ENCODE results near the gene BAZ1B.
A peak's percentile ranks its signal among the peaks of the same experiment; 100 is the strongest.
"Not testable (repeated sequence)": the region's sequence is repeated elsewhere in the genome, so short reads cannot be mapped to it uniquely, and the experiment has no call there.

The BAZ1B gene

GRCh38 chr7:73541722-73542121, 19.6 kb upstream of the BAZ1B start:
- no peak for DNase-seq (ENCODE audit: low read depth, low spot score)
- no peak overlapping the region for H3K4me3 ChIP-seq (ENCODE audit: low read length)

DNA sequence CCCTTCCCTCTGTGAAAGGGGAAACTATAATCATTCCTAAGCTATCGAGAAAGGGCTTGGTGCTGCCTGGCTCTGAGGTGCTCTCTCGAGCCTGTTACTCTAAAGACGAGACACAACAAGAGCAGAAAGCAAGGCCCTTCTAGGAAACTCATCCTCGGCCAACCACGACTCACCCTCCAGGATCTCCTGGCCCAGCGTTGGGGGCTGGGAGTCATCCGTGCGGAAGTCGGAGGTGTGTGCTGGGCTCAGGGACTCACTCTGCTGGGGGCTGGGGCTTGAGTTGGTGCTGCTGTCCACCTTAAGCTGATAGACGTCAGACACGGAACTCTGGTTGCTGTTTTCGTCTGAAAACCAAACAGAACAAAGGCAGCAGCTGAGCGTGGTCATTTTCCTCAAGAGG, 17.6 kb upstream of the BAZ1B start:
- no peak overlapping the region for H3K4me3 ChIP-seq (ENCODE audit: low read length)
- no peak for DNase-seq (ENCODE audit: low read depth, low spot score)

DNA sequence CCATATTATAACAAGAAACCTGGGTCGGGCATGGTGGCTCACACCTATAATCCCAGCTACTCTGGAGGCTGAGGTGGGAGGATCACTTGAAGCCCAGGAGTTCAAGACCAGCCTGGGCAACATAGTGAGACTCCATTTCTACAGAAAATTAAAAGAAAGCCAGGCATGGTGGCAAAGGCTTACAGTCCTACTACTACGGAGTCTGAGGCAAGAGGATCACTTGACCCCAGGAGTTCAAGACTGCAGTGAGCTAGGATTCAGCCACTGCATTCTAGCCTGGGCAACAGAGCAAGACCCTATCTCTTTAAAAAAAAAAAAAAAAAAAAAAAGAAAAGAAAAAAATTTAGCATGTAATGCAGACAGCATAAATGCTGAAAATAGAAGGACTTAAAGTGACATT, 16.4 kb upstream of the BAZ1B start:
- DNase-seq (ENCODE audit: low read depth, low spot score); H3K4me3 ChIP-seq (ENCODE audit: low read length): not testable (repeated sequence)

DNA sequence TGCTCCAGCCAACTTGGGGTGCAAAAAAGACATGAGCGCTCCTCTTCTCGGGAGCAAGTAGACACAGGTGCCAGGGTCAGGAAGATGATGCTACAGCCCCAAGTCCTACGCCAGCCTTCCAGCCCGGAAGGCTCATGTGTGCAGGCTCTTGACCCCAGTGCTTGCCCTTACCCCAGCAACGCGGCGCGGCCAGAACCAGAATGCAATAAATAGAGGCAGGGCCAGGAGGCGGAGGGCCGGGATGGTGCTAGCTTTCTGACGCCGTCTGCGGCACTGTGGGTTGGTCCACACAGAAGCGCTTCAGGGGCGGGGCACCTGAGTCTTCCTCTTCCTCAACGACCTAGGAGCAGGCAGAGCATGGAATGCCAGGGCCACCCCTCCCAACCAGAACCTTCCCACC, 15.0 kb upstream of the BAZ1B start:
- DNase-seq (ENCODE audit: low read depth, low spot score) = no peak
- no peak overlapping the region for H3K4me3 ChIP-seq (ENCODE audit: low read length)

- no peak for DNase-seq (ENCODE audit: low read depth, low spot score)
- no peak overlapping the region for H3K4me3 ChIP-seq (ENCODE audit: low read length)
Observed at GRCh38 chr7:73536479-73536878, 14.4 kb upstream of the BAZ1B start.

- DNase-seq (ENCODE audit: low read depth, low spot score); H3K4me3 ChIP-seq (ENCODE audit: low read length): not testable (repeated sequence)
Observed at GRCh38 chr7:73535918-73536317, 13.8 kb upstream of the BAZ1B start.

DNA sequence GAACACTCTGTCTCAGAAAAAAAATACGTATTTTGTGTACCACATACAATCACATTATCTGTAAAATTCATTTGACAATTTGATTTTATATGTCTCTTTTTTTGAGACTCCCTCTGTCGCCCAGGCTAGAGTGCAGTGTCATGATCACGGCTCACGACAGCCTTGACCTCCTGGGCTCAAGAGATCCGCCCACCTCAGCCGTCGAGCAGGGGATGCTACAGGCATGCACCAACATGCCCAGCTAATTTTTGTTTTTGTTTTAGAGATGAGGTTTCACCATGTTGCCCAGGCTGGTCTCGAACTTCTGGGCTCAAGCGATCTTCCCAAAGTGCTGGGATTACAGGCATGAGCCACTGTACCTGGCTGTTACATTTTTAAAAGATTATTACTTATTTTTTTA, 11.6 kb upstream of the BAZ1B start:
- H3K4me3 ChIP-seq (ENCODE audit: low read length) = no peak overlapping the region
- no peak for DNase-seq (ENCODE audit: low read depth, low spot score)

DNA sequence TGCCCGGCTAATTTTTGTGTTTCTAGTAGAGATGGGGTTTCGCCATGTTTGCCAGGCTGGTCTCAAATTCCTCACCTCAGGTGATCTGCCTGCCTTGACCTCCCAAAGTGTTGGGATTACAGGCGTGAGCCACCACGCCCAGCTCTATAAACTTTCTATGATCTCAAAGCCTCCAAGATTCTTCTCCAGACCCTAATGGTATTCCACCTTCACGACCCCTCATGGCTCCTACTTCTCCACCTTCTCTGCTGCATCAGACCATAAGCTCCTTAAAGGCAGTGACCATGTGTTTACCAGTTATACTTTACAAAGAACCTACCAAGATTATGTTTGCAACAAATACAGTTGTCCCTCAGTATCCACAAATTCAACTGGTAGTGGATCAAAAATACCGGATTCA, 10.1 kb upstream of the BAZ1B start:
- H3K4me3 ChIP-seq (ENCODE audit: low read length) = no peak overlapping the region
- DNase-seq (ENCODE audit: low read depth, low spot score) = no peak

GRCh38 chr7:73530800-73531199, 8.7 kb upstream of the BAZ1B start:
- no peak for DNase-seq (ENCODE audit: low read depth, low spot score)
- no peak overlapping the region for H3K4me3 ChIP-seq (ENCODE audit: low read length)

DNA sequence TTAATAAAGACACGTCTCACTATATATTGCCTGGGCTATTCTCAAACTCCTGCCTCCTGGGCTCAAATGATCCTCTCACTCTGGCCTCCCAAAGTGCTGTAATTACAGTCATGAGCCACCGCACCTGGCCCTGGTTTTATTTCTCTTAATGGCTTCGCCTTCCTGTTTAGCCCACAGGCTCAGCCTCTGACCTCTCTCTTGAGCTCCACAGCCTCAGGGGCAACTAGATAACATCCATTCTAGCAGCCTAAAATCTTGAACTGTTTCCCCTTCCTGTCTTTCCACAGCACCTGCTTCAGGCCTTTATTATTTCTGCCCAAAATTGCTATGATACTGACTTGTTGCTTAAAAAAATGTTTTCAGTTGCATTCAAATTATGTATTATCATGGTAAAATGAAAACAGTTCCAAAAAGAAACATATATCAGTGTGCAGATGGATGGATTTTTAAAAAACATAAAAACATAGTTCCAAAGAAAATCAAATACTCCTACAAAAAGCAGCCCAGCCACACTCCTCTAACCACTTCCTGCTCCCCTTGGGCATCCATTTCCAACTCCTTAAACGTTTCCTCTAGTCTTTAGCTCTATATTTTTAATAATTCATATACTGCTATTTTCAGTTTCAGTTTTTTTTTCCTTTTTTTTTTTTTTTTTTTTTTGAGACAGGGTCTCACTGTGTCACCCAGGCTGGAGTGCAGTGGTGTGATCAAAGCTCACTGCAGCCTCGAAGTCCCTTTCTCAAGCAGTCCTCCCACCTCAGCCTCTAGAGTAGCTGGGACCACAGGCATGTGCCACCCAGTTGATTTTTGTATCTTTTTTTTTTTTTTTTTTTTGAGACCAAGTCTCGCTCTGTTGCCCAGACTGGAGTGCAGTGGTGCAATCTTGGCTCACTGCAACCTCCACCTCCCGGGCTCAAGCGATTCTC, 5.1 kb upstream of the BAZ1B start:
- H3K4me3 ChIP-seq (ENCODE audit: low read length) = peak overlapping the region; percentile 16
- DNase-seq (ENCODE audit: low read depth, low spot score) = peak; percentile 73

GRCh38 chr7:73526158-73526494, 4.0 kb upstream of the BAZ1B start:
- not testable (repeated sequence) for DNase-seq (ENCODE audit: low read depth, low spot score)
- H3K4me3 ChIP-seq (ENCODE audit: low read length) = peak overlapping the region; percentile 54

DNA sequence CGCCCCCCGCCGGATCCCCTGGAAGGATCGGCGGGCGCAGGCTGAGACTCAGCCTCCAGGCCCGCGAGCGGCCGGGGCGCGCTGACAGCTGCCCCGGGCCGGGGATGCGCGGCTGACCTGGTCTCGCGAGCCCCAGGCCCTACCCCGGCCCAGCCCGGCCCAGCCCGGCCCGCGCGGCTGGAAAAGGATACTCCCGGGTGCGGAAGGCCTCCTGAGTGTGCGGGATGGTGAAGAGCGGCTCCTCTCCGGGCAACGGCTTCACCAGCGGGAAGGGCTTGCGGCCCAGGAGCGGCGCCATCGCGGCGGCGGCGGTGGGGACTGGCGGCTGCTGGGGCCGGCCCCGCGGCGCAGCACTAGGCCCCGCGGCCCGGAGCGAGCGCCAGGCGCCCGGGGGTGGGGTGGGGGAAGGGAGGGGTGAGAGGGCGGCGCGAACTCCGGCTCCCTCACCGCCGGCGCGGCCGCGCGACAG, 423 bp downstream of the BAZ1B start:
- peak overlapping the region; percentile 63 for H3K4me3 ChIP-seq (ENCODE audit: low read length)
- no peak for DNase-seq (ENCODE audit: low read depth, low spot score)

GRCh38 chr7:73520673-73521635, 1.1 kb downstream of the BAZ1B start:
- peak overlapping the region; percentile 63 for H3K4me3 ChIP-seq (ENCODE audit: low read length)
- DNase-seq (ENCODE audit: low read depth, low spot score) = no peak

GRCh38 chr7:73519867-73520672, 2.0 kb downstream of the BAZ1B start:
- DNase-seq (ENCODE audit: low read depth, low spot score) = no peak
- H3K4me3 ChIP-seq (ENCODE audit: low read length) = peak overlapping the region; percentile 63

DNA sequence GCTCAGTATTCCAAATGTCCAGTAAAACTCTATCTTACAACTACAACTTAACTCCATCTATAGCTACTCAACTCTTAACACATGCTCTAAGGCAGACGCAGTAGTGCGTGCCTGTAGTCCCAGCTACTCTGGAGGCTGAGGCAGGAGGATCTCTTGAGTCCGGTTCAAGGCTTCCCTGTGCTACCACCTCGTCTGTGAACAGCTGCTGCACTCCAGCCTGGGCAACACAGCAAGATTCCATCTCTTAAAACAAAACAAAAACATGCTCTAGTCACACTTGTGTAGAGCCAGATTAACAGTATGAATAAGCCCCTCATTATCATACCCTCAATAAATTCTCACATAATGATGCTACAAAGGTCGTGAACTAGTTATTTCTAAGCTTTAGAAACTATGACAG, 3.6 kb downstream of the BAZ1B start:
- H3K4me3 ChIP-seq (ENCODE audit: low read length) = no peak overlapping the region
- no peak for DNase-seq (ENCODE audit: low read depth, low spot score)

- DNase-seq (ENCODE audit: low read depth, low spot score) = no peak
- no peak overlapping the region for H3K4me3 ChIP-seq (ENCODE audit: low read length)
Observed at GRCh38 chr7:73517241-73517995, 4.7 kb downstream of the BAZ1B start.

- DNase-seq (ENCODE audit: low read depth, low spot score) = no peak
- no peak overlapping the region for H3K4me3 ChIP-seq (ENCODE audit: low read length)
Observed at GRCh38 chr7:73515178-73515577, 6.9 kb downstream of the BAZ1B start.

DNA sequence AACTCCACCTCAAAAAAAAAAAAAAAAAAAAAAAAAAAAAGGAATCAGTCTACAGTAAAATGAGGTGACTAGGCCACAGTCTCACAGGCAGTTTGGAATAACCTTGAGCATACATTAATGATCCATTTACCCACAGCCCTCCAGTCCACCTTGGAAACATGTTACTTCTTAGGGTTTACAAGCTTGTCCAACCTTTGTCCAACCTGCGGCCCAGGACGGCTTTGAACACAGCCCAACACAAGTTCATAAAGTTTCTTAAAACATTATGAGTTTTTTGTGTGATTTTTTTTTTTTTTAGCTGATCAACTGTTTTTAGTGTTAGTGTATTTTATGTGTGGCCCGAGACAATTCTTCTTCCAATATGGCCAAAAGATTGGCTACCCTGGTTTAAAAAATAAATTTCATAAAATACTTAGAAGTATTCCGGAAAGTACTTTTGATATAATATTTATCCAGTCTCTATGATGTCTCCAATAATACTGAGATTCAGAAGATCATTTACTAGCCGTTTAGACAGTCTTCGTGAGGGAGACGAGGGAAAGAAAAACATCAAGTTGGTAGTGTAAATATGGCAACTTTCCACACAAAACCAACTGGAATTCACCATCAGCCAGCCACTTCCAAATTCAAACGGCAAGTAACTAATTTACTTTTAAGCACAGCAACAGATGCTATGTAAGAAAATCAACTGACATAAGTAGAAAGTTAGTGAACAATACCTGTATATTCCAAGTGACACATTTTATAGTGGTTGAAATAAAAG, 9.9 kb downstream of the BAZ1B start:
- DNase-seq (ENCODE audit: low read depth, low spot score) = no peak

More for the DNA sequence above, 9.9 kb downstream of the BAZ1B start:
- H3K4me3 ChIP-seq (ENCODE audit: low read length) = no peak overlapping the region

Measured in Jurkat, Clone E6-1 (cell line).